Tibial nerve (tissue), 4 donors: ENCODE data around the gene AQP12A.

Experiments
- EP300 ChIP-seq, 2 donors: sonication (generic); formaldehyde crosslinking; IDR thresholded peaks; one replicate each; pipeline ENCODE4 v1.6.1; 2017; ENCODE audit warnings: antibody characterized with exemption in 2 of 2, mild to moderate bottlenecking in 1 of 2
- POLR2A ChIP-seq, 2 donors: fragments of 450-650 bp; IDR thresholded peaks; one replicate each; pipeline ENCODE4 v1.6.1; 2017; ENCODE audit warnings: antibody characterized with exemption in 2 of 2, mild to moderate bottlenecking in 2 of 2, moderate library complexity in 2 of 2
- TF ChIP-seq, protein P1 (sequence below), 5 experiments: fragments of 200-600 bp in 3 of 5; fragments of 450-650 bp in 2 of 5; sonication (generic) in 3 of 5; IDR thresholded peaks; one replicate each; pipeline ENCODE4 v1.5.1; 2016 to 2019; ENCODE audit warnings: antibody characterized with exemption in 5 of 5, mild to moderate bottlenecking in 3 of 5, moderate library complexity in 2 of 5

DNA sequence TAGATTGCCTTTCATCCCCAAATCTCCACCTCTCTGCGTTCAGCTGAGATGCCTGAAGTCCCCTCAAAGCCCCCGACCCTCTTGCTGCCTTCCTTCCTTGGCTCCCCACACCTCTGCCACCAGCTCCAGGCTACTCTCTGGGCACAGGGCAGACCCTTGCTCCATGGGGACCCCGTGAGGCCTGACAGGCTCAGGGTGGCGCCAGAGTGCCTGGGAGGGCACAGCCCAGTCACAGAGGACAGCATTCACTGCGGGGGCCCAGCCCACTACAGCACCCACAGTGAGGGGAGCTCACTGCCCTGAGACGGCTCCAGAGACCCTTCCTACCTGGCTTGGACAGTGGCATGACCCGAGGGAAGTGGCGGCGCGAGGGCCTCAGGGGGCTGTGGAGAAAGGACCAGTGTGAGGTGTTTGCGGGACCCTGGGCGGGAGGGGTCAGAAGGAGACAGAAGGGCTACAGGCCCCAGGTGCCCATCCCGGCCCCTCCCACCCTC is 51.0 kb downstream of the AQP12A start:
- TF ChIP-seq, protein P1, sequence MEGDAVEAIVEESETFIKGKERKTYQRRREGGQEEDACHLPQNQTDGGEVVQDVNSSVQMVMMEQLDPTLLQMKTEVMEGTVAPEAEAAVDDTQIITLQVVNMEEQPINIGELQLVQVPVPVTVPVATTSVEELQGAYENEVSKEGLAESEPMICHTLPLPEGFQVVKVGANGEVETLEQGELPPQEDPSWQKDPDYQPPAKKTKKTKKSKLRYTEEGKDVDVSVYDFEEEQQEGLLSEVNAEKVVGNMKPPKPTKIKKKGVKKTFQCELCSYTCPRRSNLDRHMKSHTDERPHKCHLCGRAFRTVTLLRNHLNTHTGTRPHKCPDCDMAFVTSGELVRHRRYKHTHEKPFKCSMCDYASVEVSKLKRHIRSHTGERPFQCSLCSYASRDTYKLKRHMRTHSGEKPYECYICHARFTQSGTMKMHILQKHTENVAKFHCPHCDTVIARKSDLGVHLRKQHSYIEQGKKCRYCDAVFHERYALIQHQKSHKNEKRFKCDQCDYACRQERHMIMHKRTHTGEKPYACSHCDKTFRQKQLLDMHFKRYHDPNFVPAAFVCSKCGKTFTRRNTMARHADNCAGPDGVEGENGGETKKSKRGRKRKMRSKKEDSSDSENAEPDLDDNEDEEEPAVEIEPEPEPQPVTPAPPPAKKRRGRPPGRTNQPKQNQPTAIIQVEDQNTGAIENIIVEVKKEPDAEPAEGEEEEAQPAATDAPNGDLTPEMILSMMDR (IDR thresholded peaks at IDR 0.05), result no peak
- TF ChIP-seq EP300 (IDR thresholded peaks at IDR 0.05), result no peak
- TF ChIP-seq POLR2A (IDR thresholded peaks at IDR 0.05), result no peak
